ENCODE measurements around the gene CFAP410. TPM values are rescaled to one million over a fixed set of nuclear protein-coding genes. Genes with fewer than 3 reads are reported as not detected.

Gene CFAP410
- total and polyA plus RNA-seq, 2 donors (not counting 3 experiments of a cell fraction or from before 2014, with no cell fraction given) = 7.2 to 12.2 TPM

DNA sequence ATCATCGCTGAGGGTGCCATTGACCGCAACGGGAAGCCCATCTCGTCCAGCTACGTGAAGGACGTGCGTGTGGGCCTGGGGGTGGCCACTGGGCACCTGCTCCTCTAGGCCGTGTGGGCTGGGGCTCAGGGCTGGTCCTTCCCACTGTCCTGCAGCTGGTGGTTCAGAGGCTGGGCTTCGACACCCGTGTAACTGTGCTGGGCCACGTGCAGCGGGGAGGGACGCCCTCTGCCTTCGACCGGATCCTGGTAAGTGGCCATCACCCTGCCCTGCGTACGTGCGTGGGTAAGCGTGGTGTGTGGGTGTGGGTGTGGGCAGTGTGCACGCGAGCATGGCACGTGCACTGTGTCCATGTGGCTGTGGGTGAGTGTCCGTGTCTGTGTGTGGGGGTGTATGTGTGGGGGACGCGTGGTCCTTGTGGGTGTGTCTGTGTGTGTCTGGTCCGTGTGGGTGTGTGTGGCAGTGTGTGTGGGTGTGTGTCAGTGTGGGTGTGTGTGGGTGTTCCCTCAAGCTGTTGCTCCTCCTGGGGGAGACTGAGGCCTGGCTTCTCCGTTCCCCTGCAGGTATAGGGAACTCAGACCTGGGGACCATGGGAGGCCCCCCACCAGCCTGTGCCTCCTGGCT lies 22.8 kb downstream of the CFAP410 start:
- H3K4me3 ChIP-seq (replicated peaks in 1 of 3; ENCODE audit: insufficient read depth in 1 of 3, low read depth in 1 of 3, low read length in 3 of 3) = no peak overlapping the region
- no TSS peak for BruUV-seq (replicated peaks)
- DNase-seq (ENCODE audit: low read depth, low spot score) = no peak
- ChIA-PET POLR2A (no interaction called here), CTCF (no interaction called here)
- H3K27me3 ChIP-seq (ENCODE audit: control insufficient read depth in 2 of 2, insufficient read depth in 2 of 2, low read length in 2 of 2) = no peaks in the 10 kb centered on the region
- H3K9ac ChIP-seq (replicated peaks; ENCODE audit: extremely low read depth, insufficient read depth, low read length) = no peak overlapping the region
- H3K36me3 ChIP-seq (ENCODE audit: control insufficient read depth in 2 of 2, extremely low read depth in 1 of 2, insufficient read depth in 2 of 2, low read length in 2 of 2) = peaks cover 2 to 61% of the 10 kb centered on the region in 2 experiments
- no peak for FAIRE-seq
- no peak overlapping the region for H3K4me2 ChIP-seq (ENCODE audit: insufficient read depth, low read length)
- H3K79me2 ChIP-seq (ENCODE audit: control insufficient read depth, insufficient read depth, low read length) = no peaks in the 10 kb centered on the region
- TF ChIP-seq POLR2AphosphoS5 (IDR thresholded peaks at IDR 0.05; ENCODE audit: insufficient read depth, low read depth, low read length) (peak; percentile 27), JUN (IDR thresholded peaks at IDR 0.05; ENCODE audit: borderline replicate concordance, insufficient read depth, insufficient read length, low read depth) (no peak), MYC (IDR thresholded peaks at IDR 0.05; ENCODE audit: low read depth, low read length) (no peak), GATA2 (IDR thresholded peaks at IDR 0.05; ENCODE audit: insufficient read depth, insufficient read length, low read depth, low read length) (no peak)
- TF ChIP-seq, protein P1, sequence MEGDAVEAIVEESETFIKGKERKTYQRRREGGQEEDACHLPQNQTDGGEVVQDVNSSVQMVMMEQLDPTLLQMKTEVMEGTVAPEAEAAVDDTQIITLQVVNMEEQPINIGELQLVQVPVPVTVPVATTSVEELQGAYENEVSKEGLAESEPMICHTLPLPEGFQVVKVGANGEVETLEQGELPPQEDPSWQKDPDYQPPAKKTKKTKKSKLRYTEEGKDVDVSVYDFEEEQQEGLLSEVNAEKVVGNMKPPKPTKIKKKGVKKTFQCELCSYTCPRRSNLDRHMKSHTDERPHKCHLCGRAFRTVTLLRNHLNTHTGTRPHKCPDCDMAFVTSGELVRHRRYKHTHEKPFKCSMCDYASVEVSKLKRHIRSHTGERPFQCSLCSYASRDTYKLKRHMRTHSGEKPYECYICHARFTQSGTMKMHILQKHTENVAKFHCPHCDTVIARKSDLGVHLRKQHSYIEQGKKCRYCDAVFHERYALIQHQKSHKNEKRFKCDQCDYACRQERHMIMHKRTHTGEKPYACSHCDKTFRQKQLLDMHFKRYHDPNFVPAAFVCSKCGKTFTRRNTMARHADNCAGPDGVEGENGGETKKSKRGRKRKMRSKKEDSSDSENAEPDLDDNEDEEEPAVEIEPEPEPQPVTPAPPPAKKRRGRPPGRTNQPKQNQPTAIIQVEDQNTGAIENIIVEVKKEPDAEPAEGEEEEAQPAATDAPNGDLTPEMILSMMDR (IDR thresholded peaks at IDR 0.05; ENCODE audit: extremely low read depth in 1 of 2, insufficient read depth in 1 of 2, low read depth in 1 of 2, low read length in 2 of 2) = no peak
- TF ChIP-seq, protein P2, sequence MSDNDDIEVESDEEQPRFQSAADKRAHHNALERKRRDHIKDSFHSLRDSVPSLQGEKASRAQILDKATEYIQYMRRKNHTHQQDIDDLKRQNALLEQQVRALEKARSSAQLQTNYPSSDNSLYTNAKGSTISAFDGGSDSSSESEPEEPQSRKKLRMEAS (IDR thresholded peaks at IDR 0.05; ENCODE audit: insufficient read depth, insufficient read length) = no peak
- no peaks in the 10 kb centered on the region for H3K9me1 ChIP-seq (replicated peaks; ENCODE audit: control insufficient read depth, extremely low read depth, insufficient read depth, low read length)
- no peaks in the 10 kb centered on the region for H3K4me1 ChIP-seq (ENCODE audit: control insufficient read depth, extremely low read depth, insufficient read depth, low read length)
- no peaks in the 10 kb centered on the region for H4K20me1 ChIP-seq (replicated peaks; ENCODE audit: control insufficient read depth, extremely low read depth, insufficient read depth, low read length)
- dilution Hi-C loops (cut with MboI; ENCODE audit: extremely low pct_ligation_motif_present, low sequenced_read_pairs) = no loop called here
- no peaks in the 10 kb centered on the region for H3K9me3 ChIP-seq (replicated peaks; ENCODE audit: control insufficient read depth, insufficient read depth, low read length)
- intact Hi-C loops (cut with micrococcal nuclease) = no loop called here
- H3K27ac ChIP-seq (ENCODE audit: insufficient read depth, low read depth, low read length) = no peak overlapping the region
- no peak overlapping the region for H2AFZ ChIP-seq (ENCODE audit: low read depth, low read length)

Data from endothelial cell of umbilical vein (primary cell).